Smooth muscle cell (in vitro differentiated cells): ENCODE results near the gene PKLR. TPM values are rescaled to one million over a fixed set of nuclear protein-coding genes. Genes with fewer than 3 reads are reported as not detected.

Source experiments
- DNase-seq: peaks from one replicate; lab custom pipeline; 2025; ENCODE audit not compliant: unreplicated experiment; lab: John Stamatoyannopoulos, UW
- H2AFZ ChIP-seq: fragments of 200-600 bp; sonication (generic); 2 replicates; pipeline ENCODE4 v1.6.0; 2016; ENCODE audit warnings: antibody characterized with exemption, low read depth, mild to moderate bottlenecking
- H3F3A ChIP-seq: fragments of 200-600 bp; sonication (generic); 2 replicates; pipeline ENCODE4 v1.6.0; 2017; ENCODE audit warnings: antibody characterized with exemption, low read depth
- H3K27ac ChIP-seq: fragments of 200-600 bp; sonication (generic); 2 replicates; pipeline ENCODE4 v1.5.1; 2016; ENCODE audit warnings: low read depth, mild to moderate bottlenecking
- H3K27me3 ChIP-seq: fragments of 200-600 bp; sonication (generic); 2 replicates; pipeline ENCODE4 v1.6.1; 2016; ENCODE audit warnings: low read depth, mild to moderate bottlenecking
- H3K36me3 ChIP-seq: fragments of 200-600 bp; sonication (generic); 2 replicates; pipeline ENCODE4 v1.5.1; 2016; ENCODE audit warnings: low read depth
- H3K4me1 ChIP-seq: fragments of 200-600 bp; sonication (generic); 2 replicates; pipeline ENCODE4 v1.5.1; 2016; ENCODE audit warnings: low read depth
- H3K4me2 ChIP-seq: fragments of 200-600 bp; sonication (generic); 2 replicates; pipeline ENCODE4 v1.6.0; 2016; ENCODE audit warnings: mild to moderate bottlenecking
- H3K4me3 ChIP-seq: fragments of 200-600 bp; sonication (generic); 2 replicates; pipeline ENCODE4 v1.5.1; 2016; ENCODE audit warnings: mild to moderate bottlenecking
- H3K79me2 ChIP-seq: fragments of 200-600 bp; sonication (generic); 2 replicates; pipeline ENCODE4 v1.6.0; 2016; ENCODE audit warnings: low read depth, mild to moderate bottlenecking
- H3K9ac ChIP-seq: fragments of 200-600 bp; sonication (generic); 2 replicates; pipeline ENCODE4 v1.6.0; 2016; ENCODE audit warnings: low read depth
- H3K9me3 ChIP-seq: fragments of 200-600 bp; sonication (generic); replicated peaks from 2 replicates; pipeline ENCODE4 v1.5.1; 2016; ENCODE audit warnings: low read depth
- H4K20me1 ChIP-seq: fragments of 200-600 bp; sonication (generic); 2 replicates; pipeline ENCODE4 v1.6.0; 2016; ENCODE audit warnings: low read depth
- WGBS: methylation state at CpG from one replicate; pipeline ENCODE4 v1.1.7; 2016; ENCODE audit warnings: low lambda C conversion rate; 5-methylcytosine and 5-hydroxymethylcytosine counted together
- polyA plus RNA-seq: library from polyadenylated mRNA; unstranded; fragments of >200 nt; fragmentation: Nextera tagmentation; extraction: Ambion mirVana; gene quantifications from 2 replicates; pipeline ENCODE4 v1.2.1, GENCODE V29; 2016
- total RNA-seq: library from RNA; depleted of rRNA; stranded (reverse); fragments of >200 nt; gene quantifications from 2 replicates; pipeline ENCODE4 v1.2.3, GENCODE V29; 2014
- TF ChIP-seq, protein P1 (sequence below): fragments of 200-600 bp; sonication (generic); IDR thresholded peaks from 2 replicates; pipeline ENCODE4 v1.5.1; 2017; ENCODE audit warnings: borderline replicate concordance, mild to moderate bottlenecking, antibody characterized with exemption; ENCODE audit not compliant: insufficient read depth, poor library complexity, severe bottlenecking

Gene PKLR
- total and polyA plus RNA-seq, 2 experiments from 2014 or later: not detected

DNA sequence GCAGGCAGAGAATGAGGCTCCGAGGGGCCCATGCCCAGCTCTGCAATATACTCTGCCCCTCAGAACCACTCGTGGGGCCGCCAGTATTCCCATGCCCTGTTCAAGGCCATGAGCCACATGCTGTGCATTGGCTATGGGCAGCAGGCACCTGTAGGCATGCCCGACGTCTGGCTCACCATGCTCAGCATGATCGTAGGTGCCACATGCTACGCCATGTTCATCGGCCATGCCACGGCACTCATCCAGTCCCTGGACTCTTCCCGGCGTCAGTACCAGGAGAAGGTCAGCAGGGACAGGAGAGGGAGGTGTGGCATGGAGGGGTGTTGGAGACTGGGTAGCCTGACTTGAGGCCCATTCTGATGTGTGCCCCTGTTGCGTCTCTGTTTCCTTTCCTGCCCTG is 16.8 kb downstream of the PKLR start:
- H3K4me3 ChIP-seq: no peak overlapping the region
- H2AFZ ChIP-seq: no peak overlapping the region
- no peak overlapping the region for H3K4me2 ChIP-seq
- H3K9me3 ChIP-seq: no peaks in the 10 kb centered on the region
- DNase-seq: no peak
- no peaks in the 10 kb centered on the region for H3K27me3 ChIP-seq
- TF ChIP-seq, protein P1, sequence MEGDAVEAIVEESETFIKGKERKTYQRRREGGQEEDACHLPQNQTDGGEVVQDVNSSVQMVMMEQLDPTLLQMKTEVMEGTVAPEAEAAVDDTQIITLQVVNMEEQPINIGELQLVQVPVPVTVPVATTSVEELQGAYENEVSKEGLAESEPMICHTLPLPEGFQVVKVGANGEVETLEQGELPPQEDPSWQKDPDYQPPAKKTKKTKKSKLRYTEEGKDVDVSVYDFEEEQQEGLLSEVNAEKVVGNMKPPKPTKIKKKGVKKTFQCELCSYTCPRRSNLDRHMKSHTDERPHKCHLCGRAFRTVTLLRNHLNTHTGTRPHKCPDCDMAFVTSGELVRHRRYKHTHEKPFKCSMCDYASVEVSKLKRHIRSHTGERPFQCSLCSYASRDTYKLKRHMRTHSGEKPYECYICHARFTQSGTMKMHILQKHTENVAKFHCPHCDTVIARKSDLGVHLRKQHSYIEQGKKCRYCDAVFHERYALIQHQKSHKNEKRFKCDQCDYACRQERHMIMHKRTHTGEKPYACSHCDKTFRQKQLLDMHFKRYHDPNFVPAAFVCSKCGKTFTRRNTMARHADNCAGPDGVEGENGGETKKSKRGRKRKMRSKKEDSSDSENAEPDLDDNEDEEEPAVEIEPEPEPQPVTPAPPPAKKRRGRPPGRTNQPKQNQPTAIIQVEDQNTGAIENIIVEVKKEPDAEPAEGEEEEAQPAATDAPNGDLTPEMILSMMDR: no peak
- 93% methylated on average over 12 of the region's 12 CpGs for WGBS
- no peaks in the 10 kb centered on the region for H3F3A ChIP-seq
- no peaks in the 10 kb centered on the region for H3K36me3 ChIP-seq
- H3K27ac ChIP-seq: no peak overlapping the region
- no peaks in the 10 kb centered on the region for H3K79me2 ChIP-seq
- H3K9ac ChIP-seq: no peak overlapping the region
- H3K4me1 ChIP-seq: no peaks in the 10 kb centered on the region
- no peaks in the 10 kb centered on the region for H4K20me1 ChIP-seq

DNA sequence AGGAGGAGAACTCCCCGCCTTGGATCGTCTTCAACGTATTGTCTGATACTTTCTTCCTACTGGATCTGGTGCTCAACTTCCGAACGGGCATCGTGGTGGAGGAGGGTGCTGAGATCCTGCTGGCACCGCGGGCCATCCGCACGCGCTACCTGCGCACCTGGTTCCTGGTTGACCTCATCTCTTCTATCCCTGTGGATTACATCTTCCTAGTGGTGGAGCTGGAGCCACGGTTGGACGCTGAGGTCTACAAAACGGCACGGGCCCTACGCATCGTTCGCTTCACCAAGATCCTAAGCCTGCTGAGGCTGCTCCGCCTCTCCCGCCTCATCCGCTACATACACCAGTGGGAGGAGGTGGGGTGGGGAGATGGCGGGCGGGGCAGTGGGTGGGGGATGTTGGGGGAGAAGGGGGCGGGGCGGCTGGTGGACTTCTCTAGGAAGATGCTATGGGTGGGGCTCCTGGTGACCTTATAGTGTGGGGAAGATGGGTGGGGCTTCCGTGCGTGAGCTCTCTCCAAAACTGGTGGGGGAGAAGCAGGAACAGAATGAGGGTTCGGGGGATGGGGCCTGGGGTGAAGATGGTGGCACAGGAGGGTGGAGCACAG is 18.6 kb downstream of the PKLR start:
- Histone ChIP-seq H3K9ac (no peak overlapping the region), H3K27ac (no peak overlapping the region), H3K4me1 (peaks cover 17% of the 10 kb centered on the region), H3F3A (no peaks in the 10 kb centered on the region), H3K4me2 (no peak overlapping the region), H3K9me3 (no peaks in the 10 kb centered on the region), H3K27me3 (no peaks in the 10 kb centered on the region), H2AFZ (no peak overlapping the region), H3K4me3 (no peak overlapping the region), H3K36me3 (no peaks in the 10 kb centered on the region), H3K79me2 (no peaks in the 10 kb centered on the region), H4K20me1 (no peaks in the 10 kb centered on the region)
- WGBS: 98% methylated on average over 28 of the region's 29 CpGs
- no peak for DNase-seq
- TF ChIP-seq, protein P1: no peak

DNA sequence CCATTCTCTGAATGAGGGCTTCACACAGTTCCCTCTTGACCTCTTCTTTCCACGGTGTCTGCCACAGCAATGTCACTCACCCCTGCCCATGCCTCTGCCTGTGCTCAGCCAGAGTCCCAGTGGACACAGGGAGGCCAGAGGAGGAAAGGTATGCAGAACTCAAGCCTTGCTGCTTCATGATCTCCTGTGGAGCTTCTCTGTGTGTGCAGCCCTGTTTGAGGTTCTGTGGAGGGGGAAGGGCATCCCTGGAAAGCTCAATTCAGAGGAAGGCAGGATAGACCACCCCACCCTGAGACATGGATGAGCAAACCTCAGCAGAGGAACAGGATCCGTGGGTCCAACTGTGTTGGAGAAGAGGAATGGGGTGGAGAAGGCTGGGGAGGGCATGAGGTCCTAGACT is 22.0 kb downstream of the PKLR start:
- peaks cover 18% of the 10 kb centered on the region for H3K4me1 ChIP-seq
- no peaks in the 10 kb centered on the region for H4K20me1 ChIP-seq
- H3K27me3 ChIP-seq: no peaks in the 10 kb centered on the region
- TF ChIP-seq, protein P1: no peak
- no peak overlapping the region for H3K4me2 ChIP-seq
- no peaks in the 10 kb centered on the region for H3K9me3 ChIP-seq
- H3K36me3 ChIP-seq: no peaks in the 10 kb centered on the region
- H2AFZ ChIP-seq: no peak overlapping the region
- no peaks in the 10 kb centered on the region for H3K79me2 ChIP-seq
- DNase-seq: no peak
- no peak overlapping the region for H3K9ac ChIP-seq
- H3K27ac ChIP-seq: no peak overlapping the region
- 73% methylated on average over 2 of the region's 2 CpGs for WGBS
- H3F3A ChIP-seq: no peaks in the 10 kb centered on the region
- no peak overlapping the region for H3K4me3 ChIP-seq

DNA sequence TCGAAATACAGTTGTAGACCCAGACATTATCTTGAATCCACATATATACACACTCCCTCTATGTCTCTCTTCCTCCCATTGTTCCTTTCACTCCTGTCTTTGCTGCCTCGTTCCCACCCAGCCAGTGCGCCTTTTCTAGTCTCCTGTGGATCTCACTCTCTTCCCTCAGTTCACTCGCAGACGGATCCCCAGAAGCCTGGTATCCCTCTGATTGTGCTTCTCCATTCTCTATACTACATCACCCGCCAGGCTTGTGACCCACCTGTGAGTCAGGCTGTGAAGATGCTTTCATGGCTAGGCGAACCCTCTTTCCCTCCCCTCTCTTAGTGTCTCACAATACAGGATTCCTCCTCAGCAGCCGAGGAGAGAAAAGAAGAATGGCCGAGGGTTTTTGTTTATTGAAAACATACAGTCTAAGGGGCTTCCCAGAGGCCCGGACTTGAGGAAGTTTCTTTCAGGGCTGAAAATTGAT is 22.5 kb downstream of the PKLR start:
- WGBS: 66% methylated on average over 10 of the region's 10 CpGs
- no peaks in the 10 kb centered on the region for H3K9me3 ChIP-seq
- no peaks in the 10 kb centered on the region for H4K20me1 ChIP-seq
- H3K9ac ChIP-seq: no peak overlapping the region
- H3K27me3 ChIP-seq: no peaks in the 10 kb centered on the region
- TF ChIP-seq, protein P1: no peak
- peak overlapping the region; percentile 100 for H3K4me2 ChIP-seq
- no peaks in the 10 kb centered on the region for H3K79me2 ChIP-seq
- H3K36me3 ChIP-seq: no peaks in the 10 kb centered on the region
- no peak for DNase-seq
- H3F3A ChIP-seq: no peaks in the 10 kb centered on the region
- no peak overlapping the region for H3K27ac ChIP-seq
- peak overlapping the region; percentile 85 for H3K4me3 ChIP-seq
- peaks cover 18% of the 10 kb centered on the region for H3K4me1 ChIP-seq
- no peak overlapping the region for H2AFZ ChIP-seq
